Inflammatory macrophage (primary cell): Measurements from ENCODE around the gene CLIC3.

Source experiments
- DNase-seq, 2 donors: peaks; one replicate each; pipeline ENCODE4 v3.0.0-alpha.2; 2020 to 2022

CLIC3 gene

GRCh38 chr9:136950656-136951276 lies 45.6 kb downstream of the CLIC3 start:
- DNase-seq, result no peak

GRCh38 chr9:136949817-136950655 lies 46.3 kb downstream of the CLIC3 start:
- peak; percentile 86 to 92 for DNase-seq

GRCh38 chr9:136949239-136949816 lies 47.0 kb downstream of the CLIC3 start:
- DNase-seq, result no peak

GRCh38 chr9:136947955-136948510 lies 48.3 kb downstream of the CLIC3 start:
- peak; percentile 25 to 43 for DNase-seq

DNA sequence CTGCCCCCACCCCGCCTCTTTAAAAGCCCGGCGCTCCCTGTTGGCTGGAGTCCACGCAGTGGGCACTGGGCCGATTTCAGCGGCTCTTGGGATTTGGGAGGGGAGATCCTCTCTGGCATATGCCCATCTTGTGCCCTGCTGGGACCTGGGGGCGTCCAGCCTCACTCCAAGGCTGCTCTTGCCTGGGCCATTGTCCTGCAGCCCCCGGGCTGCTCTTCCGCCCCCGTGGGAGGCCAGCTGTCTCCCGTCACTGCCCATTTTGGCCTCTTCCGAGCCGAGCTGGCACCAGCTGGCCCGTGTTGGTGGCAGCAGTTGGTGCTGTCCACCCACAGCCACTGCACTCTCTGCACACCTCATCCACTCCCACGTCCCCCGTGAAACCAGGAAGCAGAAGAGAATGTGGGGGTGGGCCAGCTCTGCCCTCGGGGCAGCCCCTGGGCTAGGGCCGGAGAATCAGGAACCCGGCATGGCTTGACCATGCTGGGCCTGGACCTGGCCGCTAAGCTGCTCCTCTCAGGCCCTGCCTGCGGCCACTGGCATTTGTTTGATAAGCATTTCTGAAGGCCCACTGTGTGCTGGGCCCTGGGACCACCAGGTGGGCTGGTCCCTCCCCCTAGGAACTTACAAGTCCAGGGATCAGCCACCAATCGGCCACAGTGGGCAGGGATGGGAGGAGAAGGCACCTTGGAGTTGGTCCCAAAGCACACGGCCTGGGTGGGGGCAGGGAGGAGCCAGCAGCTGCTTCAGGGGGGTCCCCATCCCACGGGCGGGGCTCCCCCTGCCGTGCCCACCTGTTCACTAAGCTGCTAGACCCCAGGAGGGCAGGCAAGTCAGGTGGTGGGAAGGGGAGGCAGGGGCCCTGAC lies 49.1 kb downstream of the CLIC3 start:
- peak in 1 of 2 donors; percentile 63 for DNase-seq

DNA sequence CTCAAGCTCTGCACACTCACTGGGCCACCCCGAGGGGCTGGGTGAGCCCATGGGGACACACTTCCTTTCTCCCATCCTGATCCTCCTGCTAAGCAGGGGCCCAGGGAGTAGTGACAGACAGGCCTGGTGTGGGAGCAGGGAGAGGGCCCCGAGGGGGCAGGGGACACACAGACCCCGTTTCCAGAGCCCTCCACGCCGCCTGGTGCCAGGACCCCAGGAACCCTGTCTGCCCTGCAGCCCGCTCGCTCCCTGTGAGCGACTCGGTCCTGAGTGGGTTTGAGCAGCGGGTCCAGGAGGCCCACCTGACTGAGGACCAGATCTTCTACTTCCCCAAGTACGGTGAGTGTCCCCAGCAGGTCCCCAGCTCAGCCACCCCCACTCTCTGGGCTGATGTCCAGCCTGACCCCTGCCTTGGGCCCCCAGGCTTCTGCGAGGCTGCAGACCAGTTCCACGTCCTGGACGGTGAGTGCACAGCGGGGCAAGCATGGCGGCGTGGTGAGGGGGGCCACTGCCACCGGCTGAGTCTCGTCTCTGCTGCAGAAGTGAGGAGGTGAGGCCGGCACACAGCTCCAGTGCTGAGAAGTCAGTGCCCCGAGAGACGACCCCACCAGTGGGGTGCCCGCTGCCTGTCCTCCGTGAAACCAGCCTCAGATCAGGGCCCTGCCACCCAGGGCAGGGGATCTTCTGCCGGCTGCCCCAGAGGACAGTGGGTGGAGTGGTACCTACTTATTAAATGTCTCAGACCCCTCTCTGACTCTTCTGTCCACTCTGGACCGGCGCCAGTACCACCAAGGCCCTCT lies 49.9 kb downstream of the CLIC3 start:
- DNase-seq, result no peak

DNA sequence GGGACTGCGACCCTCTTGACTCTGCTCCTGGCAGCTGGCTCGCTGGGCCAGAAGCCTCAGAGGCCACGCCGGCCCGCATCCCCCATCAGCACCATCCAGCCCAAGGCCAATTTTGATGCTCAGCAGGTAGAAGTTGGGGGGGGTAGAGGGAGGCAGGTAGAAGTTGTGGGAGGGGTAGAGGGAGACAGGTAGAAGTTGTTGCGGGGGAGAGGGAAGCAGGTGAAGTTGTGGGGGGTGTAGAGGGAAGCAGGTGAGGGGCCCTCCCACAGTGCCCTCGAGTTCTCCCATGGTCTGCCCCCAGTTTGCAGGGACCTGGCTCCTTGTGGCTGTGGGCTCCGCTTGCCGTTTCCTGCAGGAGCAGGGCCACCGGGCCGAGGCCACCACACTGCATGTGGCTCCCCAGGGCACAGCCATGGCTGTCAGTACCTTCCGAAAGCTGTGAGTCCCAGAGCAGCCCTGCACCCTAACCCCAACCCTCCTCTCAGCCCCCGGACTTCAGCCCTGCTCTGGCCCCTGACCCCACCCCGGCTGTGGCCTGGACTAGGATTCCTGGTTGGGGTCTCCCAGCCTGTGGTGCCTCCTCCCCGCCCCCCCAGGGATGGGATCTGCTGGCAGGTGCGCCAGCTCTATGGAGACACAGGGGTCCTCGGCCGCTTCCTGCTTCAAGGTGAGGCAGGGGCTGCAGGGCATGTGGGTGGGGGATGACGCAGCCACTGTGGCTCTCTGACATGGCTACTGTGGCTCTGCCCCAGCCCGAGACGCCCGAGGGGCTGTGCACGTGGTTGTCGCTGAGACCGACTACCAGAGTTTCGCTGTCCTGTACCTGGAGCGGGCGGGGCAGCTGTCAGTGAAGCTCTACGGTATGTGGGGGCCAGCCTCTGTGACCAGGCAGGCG lies 50.8 kb downstream of the CLIC3 start:
- no peak for DNase-seq
